ENCODE results near the gene ANKUB1. TPM values are rescaled to one million over a fixed set of nuclear protein-coding genes. Genes with fewer than 3 reads are reported as not detected.

The ANKUB1 gene
- total and polyA plus RNA-seq, 10 of the 15 experiments (the other 5 are each of a cell fraction or from before 2014, with no cell fraction given): 0.08 TPM; not detected in 9

- no peaks in the 10 kb centered on the region for H4K20me1 ChIP-seq (ENCODE audit: control insufficient read depth, insufficient read depth)
- no peaks in the 10 kb centered on the region for H3K27me3 ChIP-seq (replicated peaks in 1 of 2; ENCODE audit: control insufficient read depth in 2 of 2, insufficient read depth in 2 of 2, low read length in 1 of 2)
- H3K4me2 ChIP-seq (ENCODE audit: control insufficient read depth, insufficient read depth): no peak overlapping the region
- RAD21 ChIA-PET (ENCODE audit: unreplicated experiment): interaction anchor here (1.0 kb wide), 1 partner anchor 365 kb away, joined by 3 read pairs; no protein-coding TSS in a partner anchor
- SMC1A ChIA-PET (ENCODE audit: uncharacterized antibody, unreplicated experiment): interaction anchor here (0.8 to 2.2 kb wide), 4 partner anchors 11 to 622 kb away, joined by 3 to 9 read pairs (median 3); no protein-coding TSS in a partner anchor
- peaks cover 75% of the 10 kb centered on the region for H3K79me2 ChIP-seq (ENCODE audit: control insufficient read depth, insufficient read depth, low read length)
- H3K4me3 ChIP-seq: no peak overlapping the region
- no TSS peak for BruUV-seq (replicated peaks)
- CTCF ChIA-PET: interaction anchor here (0.8 to 8.0 kb wide), 6 partner anchors 11 to 401 kb away, joined by 3 to 68 read pairs (median 4); no protein-coding TSS in a partner anchor
- no peak overlapping the region for H3K9ac ChIP-seq (ENCODE audit: control insufficient read depth, insufficient read depth, low read length)
- POLR2A ChIA-PET: no interaction called here
- H3K27ac ChIP-seq (ENCODE audit: control insufficient read depth, insufficient read depth): no peak overlapping the region
- TF ChIP-seq EED (IDR thresholded peaks at IDR 0.05; ENCODE audit: low read depth) (no peak), EZH2 (IDR thresholded peaks at IDR 0.05; ENCODE audit: borderline replicate concordance, control insufficient read depth, low read depth, low read length) (no peak), RB1 (IDR thresholded peaks at IDR 0.05; ENCODE audit: borderline replicate concordance) (no peak), NKRF (conservative IDR thresholded peaks at IDR 0.05) (no peak), POLR2AphosphoS2 (IDR thresholded peaks at IDR 0.05; ENCODE audit: low read depth, low read length) (no peak), BCLAF1 (IDR thresholded peaks at IDR 0.05) (no peak)
- no peak for ATAC-seq
- H3K4me1 ChIP-seq (ENCODE audit: control insufficient read depth, insufficient read depth, low read length): no peaks in the 10 kb centered on the region
- H3K9me3 ChIP-seq (replicated peaks; ENCODE audit: control insufficient read depth, insufficient read depth, low read length): peaks cover 3% of the 10 kb centered on the region
- no peak for FAIRE-seq
- WGBS (ENCODE audit: insufficient coverage, insufficient replicate concordance, low lambda C conversion rate, missing lambda C conversion rate): 100% methylated on average over 1 of the region's 1 CpG
- no peaks in the 10 kb centered on the region for H3K36me3 ChIP-seq (ENCODE audit: control insufficient read depth in 2 of 2, insufficient read depth in 2 of 2, low read length in 1 of 2)
- in situ Hi-C loops (cut with MboI) (no loop called here), intact Hi-C loops (cut with micrococcal nuclease; ENCODE audit: unreplicated experiment) (no loop called here)
- no peak overlapping the region for H2AFZ ChIP-seq (ENCODE audit: control insufficient read depth, low read depth, low read length)
- DNase-seq (ENCODE audit: low read depth, low spot score): no peak
Observed at GRCh38 chr3:149819432-149819831, 27.1 kb upstream of the ANKUB1 start.

Measured in GM12878 (cell line).